ENCODE results near the gene CEP70. TPM values are rescaled to one million over a fixed set of nuclear protein-coding genes. Genes with fewer than 3 reads are reported as not detected.

Gene CEP70
- total RNA-seq, 1 experiment from 2014 or later: 32.6 TPM

DNA sequence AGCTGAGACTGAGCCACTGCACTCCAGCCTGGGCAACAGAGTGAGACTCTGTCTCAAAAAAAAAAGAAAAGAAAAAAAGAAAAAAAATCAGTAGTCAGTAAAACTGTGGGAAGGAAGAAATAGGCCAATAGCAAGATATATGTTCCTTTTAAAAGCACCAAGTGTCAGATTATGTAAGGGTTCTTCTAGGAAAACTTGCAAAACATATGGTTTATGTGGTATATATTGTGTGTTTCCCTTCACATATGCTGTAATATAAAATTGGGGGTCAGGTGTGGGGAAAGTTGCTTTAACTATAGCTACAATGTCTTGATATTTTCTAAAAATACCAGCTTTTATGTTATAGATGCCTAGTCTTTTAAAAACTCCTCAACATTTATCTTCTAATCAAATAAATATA is 95.1 kb downstream of the CEP70 start:
- Histone ChIP-seq H3K9ac (ENCODE audit: extremely low read depth, insufficient read length, low read length) (no peak overlapping the region), H3K23me2 (ENCODE audit: insufficient read length, low read depth, low read length, poor library complexity, severe bottlenecking) (no peaks in the 10 kb centered on the region), H4K20me1 (ENCODE audit: control insufficient read depth, insufficient read depth, insufficient read length) (no peaks in the 10 kb centered on the region), H2BK20ac (ENCODE audit: low read depth, low read length, poor library complexity, severe bottlenecking) (no peak overlapping the region), H2BK5ac (ENCODE audit: insufficient read length, low read length) (no peak overlapping the region), H4K5ac (ENCODE audit: insufficient read length, low read depth, low read length) (no peak overlapping the region), H3K4me2 (ENCODE audit: insufficient read depth, insufficient read length, low read length) (no peak overlapping the region), H2BK120ac (ENCODE audit: low read depth, low read length, poor library complexity, severe bottlenecking) (no peak overlapping the region), H3K4me1 (ENCODE audit: insufficient read depth, low read length) (peaks cover 6% of the 10 kb centered on the region; the same call in 1 of the 2 replicates), H4K91ac (ENCODE audit: insufficient read length, low read depth, low read length) (no peak overlapping the region), H3T11ph (ENCODE audit: low read length) (no peak overlapping the region), H3K79me2 (ENCODE audit: insufficient read depth, low read length) (no peaks in the 10 kb centered on the region), H2AFZ (ENCODE audit: low read length) (no peak overlapping the region), H3K4ac (ENCODE audit: low read depth, low read length) (no peak overlapping the region), H2AK5ac (ENCODE audit: insufficient read length, low read length) (no peak overlapping the region), H3K79me1 (ENCODE audit: insufficient read depth, low read depth, low read length, poor library complexity, severe bottlenecking) (no peaks in the 10 kb centered on the region), H3K14ac (ENCODE audit: insufficient read depth, low read length) (no peak overlapping the region), H4K8ac (replicated peaks; ENCODE audit: insufficient read length, low read depth, low read length) (no peak overlapping the region), H3K9me3 (ENCODE audit: control insufficient read depth, low read depth, low read length) (no peaks in the 10 kb centered on the region), H3K27ac (ENCODE audit: insufficient read length, low read depth, low read length) (no peak overlapping the region), H2BK15ac (ENCODE audit: low read depth, low read length) (no peak overlapping the region), H3K23ac (ENCODE audit: insufficient read length, low read depth, low read length) (no peak overlapping the region), H3K18ac (ENCODE audit: insufficient read length, low read depth, low read length) (no peak overlapping the region), H2BK12ac (ENCODE audit: insufficient read length, low read depth, low read length) (no peak overlapping the region), H3K56ac (ENCODE audit: insufficient read length, low read depth, low read length) (no peak overlapping the region), H3K27me3 (ENCODE audit: insufficient read depth, low read length) (no peaks in the 10 kb centered on the region)
- no peaks in the 10 kb centered on the region for H3K9me3 Mint-ChIP-seq
- no peak overlapping the region for H3K27ac Mint-ChIP-seq
- H3K4me1 Mint-ChIP-seq: peaks cover 12% of the 10 kb centered on the region in 2 experiments
- DNase-seq: no peak
- no peaks in the 10 kb centered on the region for H3K27me3 Mint-ChIP-seq (ENCODE audit: low read depth)
- TF ChIP-seq, protein P1, sequence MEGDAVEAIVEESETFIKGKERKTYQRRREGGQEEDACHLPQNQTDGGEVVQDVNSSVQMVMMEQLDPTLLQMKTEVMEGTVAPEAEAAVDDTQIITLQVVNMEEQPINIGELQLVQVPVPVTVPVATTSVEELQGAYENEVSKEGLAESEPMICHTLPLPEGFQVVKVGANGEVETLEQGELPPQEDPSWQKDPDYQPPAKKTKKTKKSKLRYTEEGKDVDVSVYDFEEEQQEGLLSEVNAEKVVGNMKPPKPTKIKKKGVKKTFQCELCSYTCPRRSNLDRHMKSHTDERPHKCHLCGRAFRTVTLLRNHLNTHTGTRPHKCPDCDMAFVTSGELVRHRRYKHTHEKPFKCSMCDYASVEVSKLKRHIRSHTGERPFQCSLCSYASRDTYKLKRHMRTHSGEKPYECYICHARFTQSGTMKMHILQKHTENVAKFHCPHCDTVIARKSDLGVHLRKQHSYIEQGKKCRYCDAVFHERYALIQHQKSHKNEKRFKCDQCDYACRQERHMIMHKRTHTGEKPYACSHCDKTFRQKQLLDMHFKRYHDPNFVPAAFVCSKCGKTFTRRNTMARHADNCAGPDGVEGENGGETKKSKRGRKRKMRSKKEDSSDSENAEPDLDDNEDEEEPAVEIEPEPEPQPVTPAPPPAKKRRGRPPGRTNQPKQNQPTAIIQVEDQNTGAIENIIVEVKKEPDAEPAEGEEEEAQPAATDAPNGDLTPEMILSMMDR (conservative IDR thresholded peaks at IDR 0.05): no peak
- peaks cover 0 to 8% (median 7%) of the 10 kb centered on the region in 3 experiments; a peak in 5 of 7 replicates for H3K36me3 Mint-ChIP-seq (ENCODE audit: insufficient read depth in 1 of 3, low read depth in 3 of 3)
- no peak overlapping the region for H3K4me3 Mint-ChIP-seq

All from H9 (cell line).